DMS53 treated with DMSO at 0.1 percent for 48 hours (cell line): ENCODE results near the gene HUWE1.

Experiments used
- DNase-seq: peaks from one replicate; lab custom pipeline; 2025; ENCODE audit not compliant: unreplicated experiment; lab: John Stamatoyannopoulos, UW

Gene HUWE1

GRCh38 chrX:53694642-53695041, 8.1 kb upstream of the HUWE1 start:
- no peak for DNase-seq

GRCh38 chrX:53688300-53688699, 1.8 kb upstream of the HUWE1 start:
- DNase-seq, result no peak

GRCh38 chrX:53685711-53686110, 808 bp downstream of the HUWE1 start:
- no peak for DNase-seq

GRCh38 chrX:53684415-53685192, 1.9 kb downstream of the HUWE1 start:
- DNase-seq, result peak; percentile 12

- DNase-seq, result peak; percentile 99
Observed at GRCh38 chrX:53683556-53684414, 2.7 kb downstream of the HUWE1 start.

GRCh38 chrX:53682885-53683555, 3.5 kb downstream of the HUWE1 start:
- DNase-seq, result no peak

- no peak for DNase-seq
Observed at GRCh38 chrX:53681661-53682060, 4.9 kb downstream of the HUWE1 start.

GRCh38 chrX:53678667-53679066, 7.9 kb downstream of the HUWE1 start:
- peak; percentile 1 for DNase-seq

- DNase-seq, result no peak
Observed at GRCh38 chrX:53677286-53677685, 9.2 kb downstream of the HUWE1 start.

- no peak for DNase-seq
Observed at GRCh38 chrX:53674581-53674980, 11.9 kb downstream of the HUWE1 start.

- no peak for DNase-seq
Observed at GRCh38 chrX:53669258-53669657, 17.3 kb downstream of the HUWE1 start.

- DNase-seq, result no peak
Observed at GRCh38 chrX:53666171-53666570, 20.3 kb downstream of the HUWE1 start.

GRCh38 chrX:53660004-53660403, 26.5 kb downstream of the HUWE1 start:
- no peak for DNase-seq

- DNase-seq, result no peak
Observed at GRCh38 chrX:53659039-53659438, 27.5 kb downstream of the HUWE1 start.

- no peak for DNase-seq
Observed at GRCh38 chrX:53656845-53657244, 29.7 kb downstream of the HUWE1 start.

- DNase-seq, result no peak
Observed at GRCh38 chrX:53654376-53654775, 32.1 kb downstream of the HUWE1 start.

GRCh38 chrX:53644751-53645150, 41.8 kb downstream of the HUWE1 start:
- no peak for DNase-seq

- no peak for DNase-seq
Observed at GRCh38 chrX:53642337-53642736, 44.2 kb downstream of the HUWE1 start.

- DNase-seq, result no peak
Observed at GRCh38 chrX:53639257-53639656, 47.3 kb downstream of the HUWE1 start.

GRCh38 chrX:53637479-53637878, 49.0 kb downstream of the HUWE1 start:
- no peak for DNase-seq

- no peak for DNase-seq
Observed at GRCh38 chrX:53631156-53631555, 55.4 kb downstream of the HUWE1 start.

- no peak for DNase-seq
Observed at GRCh38 chrX:53630261-53630660, 56.3 kb downstream of the HUWE1 start.
